GM10248 (cell line): ENCODE data around the gene RAB27A.

Experiments
- CTCF ChIA-PET: fragments of 300-600 bp; sonication (Branson Sonifier 250); formaldehyde crosslinking; extraction: SDS; loops from one replicate; lab custom pipeline; 2021; ENCODE audit warnings: antibody characterized with exemption; lab: Yijun Ruan, JAX
- POLR2A ChIA-PET: fragments of 350-650 bp; sonication (Branson Sonifier 250); formaldehyde crosslinking; extraction: SDS; loops from one replicate; lab custom pipeline; 2020; ENCODE audit warnings: antibody characterized with exemption; lab: Yijun Ruan, JAX
- DNase-seq: peaks from one replicate; pipeline ENCODE4 v3.0.0; 2012; ENCODE audit errors: extremely low spot score
- TF ChIP-seq, protein P1 (sequence below): IDR thresholded peaks from 2 replicates; pipeline ENCODE4 v1.5.1; 2012; ENCODE audit warnings: mild to moderate bottlenecking, low read depth; ENCODE audit errors: extremely low read depth, missing control alignments, control extremely low read depth

Gene RAB27A

DNA sequence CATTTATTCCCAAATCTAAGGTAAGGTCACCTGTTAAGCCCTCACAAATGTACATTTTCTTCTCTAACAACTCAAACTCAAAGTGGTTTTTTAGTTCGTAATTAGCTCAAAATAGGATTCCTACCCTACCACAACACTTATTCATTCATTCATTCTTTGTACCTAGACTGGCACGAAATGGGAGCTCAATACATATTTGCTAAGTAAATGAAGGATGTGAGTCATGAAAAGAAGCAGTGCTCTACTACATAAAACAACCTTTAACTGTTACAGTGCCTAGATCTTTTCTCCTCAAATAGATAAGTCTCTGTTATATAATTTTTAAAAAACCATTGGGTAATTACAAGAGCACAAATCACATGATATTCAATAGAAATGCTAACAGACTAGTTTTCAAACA is 105.9 kb downstream of the RAB27A start:
- ChIA-PET POLR2A (no interaction called here), CTCF (interaction anchor here (1.1 to 3.5 kb wide), 2 partner anchors 13 to 15 kb away, joined by 3 to 23 read pairs; partner anchors contain the start of gene RSL24D1)
- TF ChIP-seq, protein P1, sequence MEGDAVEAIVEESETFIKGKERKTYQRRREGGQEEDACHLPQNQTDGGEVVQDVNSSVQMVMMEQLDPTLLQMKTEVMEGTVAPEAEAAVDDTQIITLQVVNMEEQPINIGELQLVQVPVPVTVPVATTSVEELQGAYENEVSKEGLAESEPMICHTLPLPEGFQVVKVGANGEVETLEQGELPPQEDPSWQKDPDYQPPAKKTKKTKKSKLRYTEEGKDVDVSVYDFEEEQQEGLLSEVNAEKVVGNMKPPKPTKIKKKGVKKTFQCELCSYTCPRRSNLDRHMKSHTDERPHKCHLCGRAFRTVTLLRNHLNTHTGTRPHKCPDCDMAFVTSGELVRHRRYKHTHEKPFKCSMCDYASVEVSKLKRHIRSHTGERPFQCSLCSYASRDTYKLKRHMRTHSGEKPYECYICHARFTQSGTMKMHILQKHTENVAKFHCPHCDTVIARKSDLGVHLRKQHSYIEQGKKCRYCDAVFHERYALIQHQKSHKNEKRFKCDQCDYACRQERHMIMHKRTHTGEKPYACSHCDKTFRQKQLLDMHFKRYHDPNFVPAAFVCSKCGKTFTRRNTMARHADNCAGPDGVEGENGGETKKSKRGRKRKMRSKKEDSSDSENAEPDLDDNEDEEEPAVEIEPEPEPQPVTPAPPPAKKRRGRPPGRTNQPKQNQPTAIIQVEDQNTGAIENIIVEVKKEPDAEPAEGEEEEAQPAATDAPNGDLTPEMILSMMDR: no peak
- no peak for DNase-seq

DNA sequence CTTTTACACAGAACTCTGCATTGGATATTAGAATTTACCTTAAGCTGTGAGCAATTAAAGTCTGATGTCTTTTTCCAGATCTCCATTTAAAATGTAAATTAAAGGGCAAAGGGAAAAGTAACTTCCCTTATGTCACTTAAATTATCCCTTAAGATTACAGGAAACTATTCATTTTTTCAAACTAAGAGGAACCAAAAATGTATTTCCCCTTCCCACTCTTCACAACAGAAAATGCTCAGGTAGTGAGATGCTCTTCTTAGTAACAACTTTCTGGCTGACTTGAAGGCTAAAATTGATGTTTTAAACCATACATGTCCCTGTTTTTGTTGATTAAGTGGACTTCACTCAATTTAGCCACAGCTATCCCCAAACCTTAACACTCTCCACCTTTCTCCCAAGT is 110.5 kb downstream of the RAB27A start:
- DNase-seq: no peak
- TF ChIP-seq, protein P1: no peak
- POLR2A ChIA-PET: interaction anchor here (1.1 kb wide), 1 partner anchor 13 kb away, joined by 4 read pairs; no protein-coding TSS in a partner anchor
- CTCF ChIA-PET: interaction anchor here (1.1 to 3.4 kb wide), 5 partner anchors 8 to 59 kb away, joined by 3 to 18 read pairs (median 3); partner anchors contain the start of gene RSL24D1

DNA sequence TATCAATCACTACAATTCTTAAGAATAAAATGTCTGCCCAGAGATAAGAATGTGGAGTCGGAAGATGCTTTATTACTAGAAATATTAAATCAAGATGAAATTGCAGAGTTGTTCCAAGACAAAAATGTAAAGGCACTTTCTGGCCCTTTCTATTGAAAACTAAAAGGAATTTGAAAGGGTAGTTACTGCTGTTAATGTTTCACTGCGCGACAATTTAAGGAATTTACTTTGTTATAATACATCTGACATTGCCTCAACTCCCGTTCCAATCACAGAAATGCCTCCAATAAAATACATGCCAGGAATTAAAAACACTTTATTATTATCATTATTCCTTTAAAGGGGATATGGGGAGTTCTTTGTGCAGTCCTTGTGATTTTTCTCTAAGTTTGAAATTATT is 119.3 kb downstream of the RAB27A start:
- CTCF ChIA-PET: interaction anchor here (4.1 kb wide), 1 partner anchor 13 kb away, joined by 23 read pairs; no protein-coding TSS in a partner anchor
- no peak for DNase-seq
- TF ChIP-seq, protein P1: no peak
- POLR2A ChIA-PET: no interaction called here

DNA sequence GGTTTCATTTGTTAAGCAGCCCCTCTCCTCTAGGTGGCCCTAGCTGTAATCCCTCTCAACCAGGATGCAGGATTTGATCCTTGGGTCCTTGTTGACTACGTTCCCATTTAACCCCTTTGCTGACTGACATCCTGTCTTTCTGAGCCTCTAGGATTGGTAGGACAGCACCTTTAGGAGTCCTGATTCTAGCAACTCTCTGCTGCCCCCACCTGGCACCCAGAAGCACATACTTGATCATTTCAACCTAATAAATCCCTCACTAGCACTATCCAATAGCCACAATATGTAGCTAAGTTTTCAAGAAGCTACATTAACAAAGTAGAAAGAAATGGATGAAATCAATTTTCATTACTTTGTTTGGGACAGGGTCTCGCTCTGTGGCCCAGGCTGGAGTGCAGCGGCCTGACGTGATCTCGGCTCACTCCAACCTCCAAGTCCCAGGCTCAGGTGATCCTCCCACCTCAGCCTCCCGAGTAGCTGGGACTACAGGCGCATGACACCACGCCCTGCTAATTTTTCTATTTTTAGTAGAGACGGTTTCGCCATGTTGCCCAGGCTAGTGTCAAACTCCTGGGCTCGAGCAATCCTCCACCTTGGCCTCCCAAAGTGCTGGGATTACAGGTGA is 121.2 kb downstream of the RAB27A start:
- peak; percentile 61 for DNase-seq
- CTCF ChIA-PET: interaction anchor here (0.8 to 4.1 kb wide), 14 partner anchors 10 to 1208 kb away, joined by 3 to 23 read pairs (median 4); partner anchors contain the start of gene RSL24D1
- POLR2A ChIA-PET: no interaction called here
- TF ChIP-seq, protein P1: peak; percentile 83

DNA sequence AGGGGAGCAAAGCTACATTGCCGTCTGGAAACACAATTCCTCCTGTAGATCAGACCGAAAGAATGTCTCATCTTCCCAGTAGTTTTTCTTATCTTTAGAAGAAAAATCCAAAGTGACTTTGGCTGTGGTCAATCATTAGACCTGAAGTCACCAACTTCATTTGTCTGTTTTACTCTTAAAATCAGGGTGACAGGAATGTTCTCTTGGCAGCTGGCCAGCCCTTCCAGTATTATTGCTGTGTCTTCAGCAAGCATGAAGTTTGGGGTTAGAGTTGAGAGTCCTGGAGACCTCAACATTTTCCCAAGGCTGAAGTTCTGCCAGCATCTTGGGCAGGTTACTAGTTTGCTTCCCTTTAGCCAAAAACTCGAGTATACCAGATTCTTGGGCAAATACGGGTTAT is 125.3 kb downstream of the RAB27A start:
- ChIA-PET POLR2A (no interaction called here), CTCF (interaction anchor here (0.7 to 0.9 kb wide), 2 partner anchors 12 to 1317 kb away, joined by 3 read pairs; no protein-coding TSS in a partner anchor)
- TF ChIP-seq, protein P1: no peak
- no peak for DNase-seq
